Measurements from ENCODE around the gene ATIC. TPM values are rescaled to one million over a fixed set of nuclear protein-coding genes. Genes with fewer than 3 reads are reported as not detected.

The ATIC gene
- total and polyA plus RNA-seq, 3 donors from 2014 or later = 53.0 to 64.6 (median 62.1) TPM

GRCh38 chr2:215376103-215376780 is 64.4 kb downstream of the ATIC start:
- Histone ChIP-seq H3K27me3 (no peaks in the 10 kb centered on the region), H3K36me3 (ENCODE audit: low read depth, missing control alignments) (no peaks in the 10 kb centered on the region), H3K27ac (no peak overlapping the region), H3K4me1 (no peaks in the 10 kb centered on the region), H3K4me3 (no peak overlapping the region), H3K9me3 (no peaks in the 10 kb centered on the region)
- DNase-seq = no peak
- intact Hi-C loops (cut with DNase I; ENCODE audit: low total_unique reads) = no loop called here
- TF ChIP-seq POLR2A (IDR thresholded peaks at IDR 0.05) = no peak
- TF ChIP-seq, protein P1, sequence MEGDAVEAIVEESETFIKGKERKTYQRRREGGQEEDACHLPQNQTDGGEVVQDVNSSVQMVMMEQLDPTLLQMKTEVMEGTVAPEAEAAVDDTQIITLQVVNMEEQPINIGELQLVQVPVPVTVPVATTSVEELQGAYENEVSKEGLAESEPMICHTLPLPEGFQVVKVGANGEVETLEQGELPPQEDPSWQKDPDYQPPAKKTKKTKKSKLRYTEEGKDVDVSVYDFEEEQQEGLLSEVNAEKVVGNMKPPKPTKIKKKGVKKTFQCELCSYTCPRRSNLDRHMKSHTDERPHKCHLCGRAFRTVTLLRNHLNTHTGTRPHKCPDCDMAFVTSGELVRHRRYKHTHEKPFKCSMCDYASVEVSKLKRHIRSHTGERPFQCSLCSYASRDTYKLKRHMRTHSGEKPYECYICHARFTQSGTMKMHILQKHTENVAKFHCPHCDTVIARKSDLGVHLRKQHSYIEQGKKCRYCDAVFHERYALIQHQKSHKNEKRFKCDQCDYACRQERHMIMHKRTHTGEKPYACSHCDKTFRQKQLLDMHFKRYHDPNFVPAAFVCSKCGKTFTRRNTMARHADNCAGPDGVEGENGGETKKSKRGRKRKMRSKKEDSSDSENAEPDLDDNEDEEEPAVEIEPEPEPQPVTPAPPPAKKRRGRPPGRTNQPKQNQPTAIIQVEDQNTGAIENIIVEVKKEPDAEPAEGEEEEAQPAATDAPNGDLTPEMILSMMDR (IDR thresholded peaks at IDR 0.05) = no peak
- WGBS, 2 donors = 86 to 89% methylated on average over 9 of the region's 9 CpGs

- 97% methylated on average over 2 of the region's 2 CpGs for WGBS, 2 donors
- intact Hi-C loops (cut with DNase I; ENCODE audit: low total_unique reads) = no loop called here
- no peak overlapping the region for H3K4me3 ChIP-seq
- no peak for TF ChIP-seq POLR2A (IDR thresholded peaks at IDR 0.05)
- TF ChIP-seq, protein P1 (IDR thresholded peaks at IDR 0.05) = no peak
- H3K4me1 ChIP-seq = no peaks in the 10 kb centered on the region
- H3K9me3 ChIP-seq = no peaks in the 10 kb centered on the region
- H3K27me3 ChIP-seq = no peaks in the 10 kb centered on the region
- H3K27ac ChIP-seq = no peak overlapping the region
- DNase-seq = no peak
- H3K36me3 ChIP-seq (ENCODE audit: low read depth, missing control alignments) = no peaks in the 10 kb centered on the region
These were observed 65.4 kb downstream of the ATIC start for GRCh38 chr2:215377283-215377682.

GRCh38 chr2:215378045-215378444 is 66.2 kb downstream of the ATIC start:
- TF ChIP-seq, protein P1 (IDR thresholded peaks at IDR 0.05) = no peak
- no peak for TF ChIP-seq POLR2A (IDR thresholded peaks at IDR 0.05)

DNA sequence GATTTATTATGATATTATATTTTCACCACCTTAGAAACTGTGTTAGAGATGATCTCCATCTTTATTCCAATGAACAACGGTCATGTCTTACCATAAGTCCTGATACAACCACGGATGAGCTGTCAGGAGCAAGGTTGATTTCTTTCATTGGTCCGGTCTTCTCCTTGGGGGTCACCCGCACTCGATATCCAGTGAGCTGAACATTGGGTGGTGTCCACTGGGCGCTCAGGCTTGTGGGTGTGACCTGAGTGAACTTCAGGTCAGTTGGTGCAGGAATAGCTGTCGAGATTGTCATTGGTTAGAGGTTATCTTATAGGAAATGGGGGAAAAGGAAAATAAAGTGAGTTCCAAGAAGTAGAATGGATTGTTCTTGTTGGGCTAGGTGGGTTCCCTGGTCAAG is 67.2 kb downstream of the ATIC start:
- TF ChIP-seq POLR2A (IDR thresholded peaks at IDR 0.05) = no peak
- TF ChIP-seq, protein P1 (IDR thresholded peaks at IDR 0.05) = no peak
- WGBS, 2 donors = 94% methylated on average over 7 of the region's 7 CpGs
- Histone ChIP-seq H3K9me3 (no peaks in the 10 kb centered on the region), H3K27ac (no peak overlapping the region), H3K27me3 (no peaks in the 10 kb centered on the region), H3K4me3 (no peak overlapping the region), H3K36me3 (ENCODE audit: low read depth, missing control alignments) (no peaks in the 10 kb centered on the region), H3K4me1 (no peaks in the 10 kb centered on the region)
- no peak for DNase-seq
- intact Hi-C loops (cut with DNase I; ENCODE audit: low total_unique reads) = no loop called here

More at GRCh38 chr2:215378045-215378444, 66.2 kb downstream of the ATIC start:
- 97 to 98% methylated on average over 3 of the region's 3 CpGs for whole genome bisulfite sequencing, 2 donors
- DNase-seq = no peak
- intact Hi-C loops (cut with DNase I; ENCODE audit: low total_unique reads) = no loop called here
- no peaks in the 10 kb centered on the region for H3K36me3 ChIP-seq (ENCODE audit: low read depth, missing control alignments)
- no peak overlapping the region for H3K27ac ChIP-seq
- H3K27me3 ChIP-seq = no peaks in the 10 kb centered on the region
- no peaks in the 10 kb centered on the region for H3K9me3 ChIP-seq
- no peaks in the 10 kb centered on the region for H3K4me1 ChIP-seq
- no peak overlapping the region for H3K4me3 ChIP-seq

DNA sequence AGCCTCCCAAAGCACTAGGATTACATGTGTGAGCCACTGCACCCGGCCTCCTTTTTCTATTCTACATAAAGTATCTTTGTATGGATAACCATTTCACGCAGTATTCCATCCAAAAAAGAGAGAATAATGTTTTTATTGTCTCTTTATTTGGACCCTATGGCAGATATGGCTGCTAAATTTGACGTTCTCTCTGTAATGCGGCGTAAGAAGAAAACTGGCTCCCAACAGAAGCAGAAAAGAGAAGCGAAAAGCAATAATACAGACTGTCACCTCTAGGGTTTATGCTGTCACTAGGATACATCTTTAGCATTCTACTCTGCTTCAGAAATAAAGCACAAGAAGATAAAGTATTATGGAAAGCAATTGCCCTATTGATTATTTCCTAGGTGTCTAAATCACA is 68.1 kb downstream of the ATIC start:
- Histone ChIP-seq H3K36me3 (ENCODE audit: low read depth, missing control alignments) (no peaks in the 10 kb centered on the region), H3K27ac (no peak overlapping the region), H3K9me3 (no peaks in the 10 kb centered on the region), H3K27me3 (no peaks in the 10 kb centered on the region), H3K4me1 (no peaks in the 10 kb centered on the region), H3K4me3 (no peak overlapping the region)
- intact Hi-C loops (cut with DNase I; ENCODE audit: low total_unique reads) = no loop called here
- TF ChIP-seq POLR2A (IDR thresholded peaks at IDR 0.05) = no peak
- TF ChIP-seq, protein P1 (IDR thresholded peaks at IDR 0.05) = no peak
- 94 to 96% methylated on average over 6 of the region's 6 CpGs for WGBS, 2 donors
- no peak for DNase-seq
